GM18519 (cell line): ENCODE results near the gene KAT6B.

Experiments used
- ATAC-seq: cut with Tn5 transposase; IDR thresholded peaks from one replicate; pipeline ENCODE4 v1.9.1; 2021; ENCODE audit warnings: mild to moderate bottlenecking, moderate library complexity; ENCODE audit not compliant: unreplicated experiment, low FRiP score

KAT6B gene

GRCh38 chr10:75007646-75008045 is 181.2 kb downstream of the KAT6B start:
- no peak for ATAC-seq

DNA sequence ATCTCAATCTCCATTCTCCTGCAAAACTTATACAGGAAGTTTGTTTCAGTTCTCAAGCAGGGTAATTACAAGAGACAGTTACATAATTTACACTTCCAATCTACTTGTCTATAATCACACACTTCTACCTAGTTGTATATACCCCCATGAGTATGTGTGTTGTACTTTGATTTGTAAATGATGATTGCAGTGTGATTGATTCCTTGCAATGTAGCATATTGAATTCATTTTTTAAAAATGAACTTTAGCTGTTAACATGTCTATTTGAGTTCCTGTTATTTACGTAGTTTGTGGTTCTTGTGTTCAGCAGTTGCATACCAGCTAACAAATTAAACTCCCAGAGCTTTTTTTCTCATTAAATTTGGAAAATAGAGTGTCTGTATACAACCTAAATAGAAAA is 182.6 kb downstream of the KAT6B start:
- ATAC-seq, result no peak

DNA sequence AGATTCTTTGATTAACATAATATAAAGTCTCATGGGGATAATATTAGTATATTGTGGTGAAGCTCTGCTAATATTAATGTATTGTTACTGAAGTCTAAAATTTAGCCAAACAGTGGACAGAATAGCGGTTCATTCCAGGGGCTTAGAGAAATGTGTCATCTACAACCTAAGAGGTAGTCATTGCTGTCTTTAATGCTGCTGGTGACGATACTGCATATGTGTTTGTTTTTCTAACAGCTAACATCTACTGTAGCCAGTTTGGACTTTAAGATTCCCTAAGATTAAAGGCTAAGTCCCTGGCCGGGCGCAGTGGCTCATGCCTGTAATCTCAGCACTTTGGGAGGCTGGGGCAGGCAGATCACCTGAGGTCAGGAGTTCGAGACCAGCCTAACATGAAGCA is 183.0 kb downstream of the KAT6B start:
- ATAC-seq, result no peak

GRCh38 chr10:75010373-75010772 is 184.0 kb downstream of the KAT6B start:
- ATAC-seq, result no peak

- no peak for ATAC-seq
Observed at GRCh38 chr10:75011221-75011620, 184.8 kb downstream of the KAT6B start.

DNA sequence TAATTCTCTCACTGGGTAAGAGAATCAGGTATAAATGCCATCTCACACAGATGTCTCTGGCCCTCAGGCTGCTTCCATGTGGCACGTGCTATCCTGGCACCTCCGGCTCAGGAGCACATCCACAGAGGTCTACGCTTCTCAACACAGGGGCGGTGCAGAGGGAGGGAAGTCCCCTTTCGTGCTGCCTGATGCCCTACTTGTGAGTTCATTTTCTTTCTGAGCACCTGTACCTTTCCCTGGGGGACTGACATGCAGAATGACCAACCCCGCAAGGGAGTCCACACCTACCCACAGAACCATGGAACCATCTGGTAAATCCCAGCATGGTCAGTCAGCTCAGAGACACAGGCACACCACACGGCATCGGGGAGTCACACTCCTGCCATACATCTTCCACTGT is 186.1 kb downstream of the KAT6B start:
- no peak for ATAC-seq

- ATAC-seq, result no peak
Observed at GRCh38 chr10:75013007-75013406, 186.6 kb downstream of the KAT6B start.

- no peak for ATAC-seq
Observed at GRCh38 chr10:75013522-75013921, 187.1 kb downstream of the KAT6B start.

DNA sequence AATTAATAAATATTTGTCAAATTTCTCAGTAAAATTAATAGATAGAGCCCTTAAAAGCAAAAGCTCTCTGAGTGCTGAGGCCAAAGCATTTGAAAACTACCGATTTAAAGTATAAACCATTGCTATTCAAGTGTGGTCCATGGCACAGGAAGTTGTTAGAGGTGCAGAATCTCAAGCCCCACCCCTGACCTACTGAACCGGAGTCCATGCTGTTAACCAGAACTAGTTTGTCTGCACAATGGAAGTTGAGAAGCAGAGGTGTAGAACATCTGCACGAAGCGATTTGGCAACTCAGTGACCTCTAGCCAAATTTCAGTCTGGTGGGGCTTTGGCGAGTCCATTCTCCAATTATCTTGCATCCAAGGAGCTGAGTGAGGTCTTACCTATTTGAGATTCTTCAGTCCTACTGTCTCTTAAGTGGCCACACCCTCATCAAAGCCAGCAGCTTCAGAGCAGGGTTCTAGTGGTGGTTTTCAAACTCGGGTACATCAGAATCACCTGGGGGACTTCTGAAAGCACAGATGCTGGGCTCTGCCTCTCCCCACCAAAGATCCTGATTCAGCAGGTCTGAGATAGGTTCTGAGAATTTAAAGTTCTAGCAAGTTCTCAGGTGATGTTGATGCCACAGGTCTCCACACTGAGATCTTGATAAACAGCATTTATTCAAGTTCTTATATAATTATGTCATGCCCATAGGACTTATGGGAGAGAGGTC is 188.3 kb downstream of the KAT6B start:
- ATAC-seq, result no peak

DNA sequence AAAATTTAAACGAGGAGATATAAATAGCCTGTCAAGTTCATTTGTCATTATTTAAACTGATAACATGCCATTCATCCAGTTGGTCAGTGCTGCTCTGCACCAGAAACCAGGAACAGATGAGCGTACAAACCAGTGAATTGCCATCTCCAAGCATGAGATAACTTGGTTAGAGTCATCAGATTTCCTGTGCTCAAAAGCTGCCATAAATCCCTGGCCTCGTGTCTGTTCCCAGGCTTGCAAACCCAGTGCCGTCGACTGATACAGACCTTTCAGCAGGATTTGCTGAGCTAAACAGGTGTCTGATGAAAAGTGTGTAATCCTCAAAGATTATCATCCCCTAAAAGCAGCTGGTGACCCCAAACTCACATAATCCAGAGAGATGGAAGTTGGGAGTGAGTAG is 189.0 kb downstream of the KAT6B start:
- ATAC-seq, result no peak

- ATAC-seq, result no peak
Observed at GRCh38 chr10:75016325-75016724, 189.9 kb downstream of the KAT6B start.

GRCh38 chr10:75018251-75018650 is 191.9 kb downstream of the KAT6B start:
- ATAC-seq, result no peak

DNA sequence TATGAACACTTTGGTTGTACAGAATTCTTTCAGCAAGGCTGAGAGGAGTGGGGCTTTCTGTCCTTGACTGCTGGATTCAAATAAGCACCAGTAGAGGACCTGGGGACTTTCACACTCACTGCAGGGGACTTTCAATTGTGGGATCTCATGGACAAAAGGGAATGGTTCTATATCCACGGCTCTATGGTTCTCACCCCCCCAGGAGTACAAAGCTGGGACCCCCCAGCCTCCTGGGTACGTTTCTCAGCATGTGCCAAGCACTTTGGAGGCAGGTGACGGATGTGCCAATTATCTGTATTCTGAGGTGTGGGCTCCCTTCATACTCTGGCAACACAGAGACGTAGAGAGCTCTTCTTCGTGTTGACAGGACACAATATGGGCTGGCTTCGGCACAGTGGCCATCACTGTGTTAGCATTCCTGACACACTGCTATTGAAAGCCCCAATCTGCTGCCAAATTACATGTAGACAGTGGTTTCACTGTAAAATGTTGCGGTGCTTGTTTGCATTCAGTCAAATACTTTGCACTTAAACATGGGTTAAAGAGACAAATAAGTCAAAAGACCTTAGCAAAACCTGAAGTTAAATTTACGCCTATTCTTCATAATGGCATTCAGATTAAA is 192.4 kb downstream of the KAT6B start:
- no peak for ATAC-seq

GRCh38 chr10:75019370-75019769 is 193.0 kb downstream of the KAT6B start:
- no peak for ATAC-seq

DNA sequence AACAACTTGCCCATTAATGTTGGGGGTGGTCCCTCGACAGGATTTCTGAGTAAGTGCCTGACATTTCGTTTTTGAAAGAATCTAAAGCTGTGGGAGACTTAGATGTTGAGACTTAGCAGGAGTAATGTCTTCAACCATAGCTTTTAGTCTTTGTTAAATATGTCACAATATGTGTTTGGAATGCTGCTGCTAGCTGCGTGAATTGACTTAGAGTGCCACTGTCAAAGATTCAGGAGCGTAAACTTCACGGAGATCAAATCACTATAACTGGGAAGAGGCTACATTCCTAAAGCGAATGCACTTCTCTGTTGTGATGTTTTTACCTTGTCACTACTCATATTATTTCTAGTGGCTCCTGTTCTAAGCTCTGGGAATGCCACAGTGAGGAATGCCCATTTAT is 193.8 kb downstream of the KAT6B start:
- ATAC-seq, result no peak

DNA sequence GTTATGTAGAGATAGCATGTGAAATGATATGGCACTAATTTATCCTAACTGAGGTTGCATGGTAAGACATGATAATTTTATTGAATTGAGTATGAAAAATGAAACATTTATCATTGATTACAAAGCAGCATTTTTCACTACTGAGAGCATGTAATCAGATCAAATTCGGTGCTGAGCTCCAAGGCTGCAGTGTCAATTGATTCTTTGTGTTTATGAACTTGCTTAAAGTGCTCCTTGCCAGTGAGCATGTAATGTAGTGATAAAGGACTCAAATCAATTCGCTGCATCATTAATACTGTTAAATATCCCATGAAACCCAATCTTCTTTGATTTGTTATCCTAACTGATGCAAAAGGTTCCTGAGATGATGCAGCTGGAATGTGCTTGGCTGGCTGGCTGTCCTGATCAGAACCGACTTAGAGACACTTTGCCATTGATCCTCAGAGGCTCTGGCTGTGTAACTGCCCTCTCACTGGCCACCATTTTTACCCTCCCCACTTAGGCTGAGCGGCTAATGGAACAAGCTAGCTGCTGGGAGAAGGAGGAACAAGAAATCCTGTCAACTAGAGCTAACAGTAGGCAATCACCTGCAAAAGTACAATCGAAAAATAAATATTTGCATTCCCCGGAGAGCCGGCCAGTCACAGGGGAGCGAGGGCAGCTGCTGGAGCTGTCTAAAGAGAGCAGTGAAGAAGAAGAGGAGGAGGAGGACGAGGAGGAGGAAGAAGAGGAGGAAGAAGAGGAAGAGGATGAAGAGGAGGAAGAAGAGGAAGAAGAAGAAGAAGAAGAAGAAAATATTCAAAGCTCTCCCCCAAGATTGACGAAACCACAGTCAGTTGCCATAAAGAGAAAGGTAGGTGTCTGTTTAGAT is 195.2 kb downstream of the KAT6B start:
- no peak for ATAC-seq

DNA sequence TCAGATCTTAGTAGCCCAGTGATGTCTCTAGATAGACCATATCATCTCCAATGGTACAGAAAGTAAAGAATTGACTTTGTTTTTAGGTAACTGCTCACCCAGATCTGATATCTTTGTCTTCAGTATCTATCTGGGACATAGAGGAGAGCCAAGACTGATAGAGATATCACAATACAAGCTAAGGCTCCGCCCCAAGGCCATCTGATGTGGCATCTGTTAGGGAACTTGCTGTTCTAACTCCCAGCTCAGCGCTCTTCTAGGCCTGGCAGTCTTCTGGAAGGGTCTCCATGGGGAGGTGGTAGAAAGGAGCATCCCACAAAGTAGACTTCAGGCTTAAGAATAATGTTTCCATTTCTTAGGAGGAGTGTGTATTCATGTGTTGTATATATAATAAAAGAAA is 196.7 kb downstream of the KAT6B start:
- no peak for ATAC-seq

DNA sequence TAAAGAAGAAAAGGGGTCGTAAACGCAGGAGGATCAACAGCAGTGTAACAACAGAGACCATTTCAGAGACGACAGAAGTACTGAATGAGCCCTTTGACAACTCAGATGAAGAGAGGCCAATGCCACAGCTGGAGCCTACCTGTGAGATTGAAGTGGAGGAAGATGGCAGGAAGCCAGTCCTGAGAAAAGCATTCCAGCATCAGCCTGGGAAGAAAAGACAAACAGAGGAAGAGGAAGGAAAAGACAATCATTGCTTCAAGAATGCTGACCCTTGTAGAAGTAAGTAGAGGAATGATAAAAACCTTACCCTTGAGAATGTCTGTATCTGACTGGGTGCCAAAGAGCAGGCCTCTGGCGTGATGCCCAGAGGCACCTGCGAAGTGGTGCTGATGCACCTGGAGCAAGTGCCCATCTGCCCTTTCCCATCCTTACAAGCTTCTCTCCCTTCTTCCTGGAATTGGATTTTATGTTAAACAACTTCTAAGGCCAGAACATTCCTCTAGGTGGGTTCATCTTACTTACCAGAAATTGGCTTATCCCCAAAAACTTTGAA is 198.6 kb downstream of the KAT6B start:
- no peak for ATAC-seq

- ATAC-seq, result no peak
Observed at GRCh38 chr10:75028049-75028448, 201.6 kb downstream of the KAT6B start.

GRCh38 chr10:75028748-75029147 is 202.3 kb downstream of the KAT6B start:
- no peak for ATAC-seq

GRCh38 chr10:75029420-75029819 is 203.0 kb downstream of the KAT6B start:
- ATAC-seq, result no peak
